Measurements from ENCODE around the gene SYCP2L. TPM values are rescaled to one million over a fixed set of nuclear protein-coding genes. Genes with fewer than 3 reads are reported as not detected.

Gene SYCP2L
- total and polyA plus RNA-seq, 2 of the 8 experiments (the other 6 are each of a cell fraction or from before 2014, with no cell fraction given), result 1.7 to 4.2 TPM

GRCh38 chr6:10945845-10946244, 59.0 kb downstream of the SYCP2L start:
- no peaks in the 10 kb centered on the region for H3K27me3 ChIP-seq (replicated peaks in 1 of 4; ENCODE audit: control insufficient read depth in 3 of 4, extremely low read depth in 1 of 4, insufficient read depth in 3 of 4, low read length in 3 of 4)
- no peak overlapping the region for H4K5ac ChIP-seq (ENCODE audit: insufficient read length, low read depth, low read length)
- ChIA-PET CTCF (ENCODE audit: partially characterized antibody) (no interaction called here), POLR2A (ENCODE audit: partially characterized antibody) (no interaction called here)
- H4K8ac ChIP-seq (ENCODE audit: extremely low read depth, insufficient read depth, low read length), result no peak overlapping the region
- H2BK15ac ChIP-seq (ENCODE audit: low read length), result no peak overlapping the region
- TF ChIP-seq EGR1 (IDR thresholded peaks at IDR 0.05; ENCODE audit: borderline replicate concordance, low read depth, low read length) (no peak), HDAC2 (IDR thresholded peaks at IDR 0.05; ENCODE audit: borderline replicate concordance in 1 of 2, low read depth in 2 of 2, low read length in 2 of 2) (no peak), POU5F1 (IDR thresholded peaks at IDR 0.05; ENCODE audit: low read depth, low read length) (no peak), E2F6 (IDR thresholded peaks at IDR 0.05) (no peak)
- FAIRE-seq (no peak), DNase-seq (ENCODE audit: low read depth in 1 of 2, low spot score in 2 of 2) (no peak)
- no peak overlapping the region for H2BK12ac ChIP-seq (ENCODE audit: low read depth, low read length)
- no peak overlapping the region for H3K9ac ChIP-seq (replicated peaks in 1 of 4; ENCODE audit: extremely low read depth in 1 of 4, low read depth in 3 of 4, low read length in 3 of 4)
- no peak overlapping the region for H3K4me2 ChIP-seq (ENCODE audit: insufficient read depth in 1 of 2, low read depth in 2 of 2, low read length in 2 of 2)
- H3K23me2 ChIP-seq (ENCODE audit: low read depth, low read length), result no peaks in the 10 kb centered on the region
- no peaks in the 10 kb centered on the region for H4K20me1 ChIP-seq (replicated peaks in 1 of 2; ENCODE audit: control insufficient read depth in 1 of 2, insufficient read depth in 2 of 2, low read length in 2 of 2)
- 78% methylated on average over 1 of the region's 1 CpG; no CpG with 5 or more reads in 1 of the 2 experiments for WGBS, 2 experiments (ENCODE audit: extremely low coverage in 1 of 2, insufficient coverage in 1 of 2, insufficient read length in 1 of 2, insufficient replicate concordance in 2 of 2, low coverage in 1 of 2, low lambda C conversion rate in 2 of 2, missing lambda C conversion rate in 1 of 2)
- no peak overlapping the region for H2BK120ac ChIP-seq (replicated peaks; ENCODE audit: low read depth, low read length)
- H3K9me3 ChIP-seq (ENCODE audit: insufficient read depth in 2 of 2, low read depth in 1 of 2, low read length in 1 of 2), result no peaks in the 10 kb centered on the region
- no peak overlapping the region for H3K4ac ChIP-seq (replicated peaks; ENCODE audit: insufficient read length, low read depth, low read length)
- no peaks in the 10 kb centered on the region for H3K36me3 ChIP-seq (ENCODE audit: control insufficient read depth in 2 of 4, insufficient read depth in 4 of 4, low read length in 3 of 4)
- no peaks in the 10 kb centered on the region for H3K79me1 ChIP-seq (ENCODE audit: low read depth, low read length)
- H3K14ac ChIP-seq (ENCODE audit: insufficient read length), result no peak overlapping the region
- no peak overlapping the region for H3K27ac ChIP-seq (ENCODE audit: low read depth, low read length)
- H3K56ac ChIP-seq (replicated peaks; ENCODE audit: insufficient read length, low read depth, low read length), result no peak overlapping the region
- H2AK5ac ChIP-seq (ENCODE audit: low read depth, low read length), result no peak overlapping the region
- no peak overlapping the region for H2AFZ ChIP-seq (ENCODE audit: low read length)
- no peaks in the 10 kb centered on the region for H3K4me1 ChIP-seq (replicated peaks in 1 of 4; ENCODE audit: control insufficient read depth in 3 of 4, insufficient read depth in 4 of 4, low read length in 3 of 4)
- H2BK5ac ChIP-seq (ENCODE audit: low read depth, low read length), result no peak overlapping the region
- no peak overlapping the region for H2BK20ac ChIP-seq (ENCODE audit: low read length)
- no peak overlapping the region for H4K91ac ChIP-seq (replicated peaks; ENCODE audit: insufficient read length, low read length)
- no peak overlapping the region for H3K4me3 ChIP-seq (ENCODE audit: extremely low read depth in 1 of 4, insufficient read depth in 2 of 4, low read depth in 3 of 4, low read length in 4 of 4)
- H3K23ac ChIP-seq (ENCODE audit: insufficient read length), result no peak overlapping the region
- H3K18ac ChIP-seq (ENCODE audit: extremely low read depth, low read length), result no peak overlapping the region
- H3K79me2 ChIP-seq (ENCODE audit: control insufficient read depth in 1 of 2, insufficient read depth in 2 of 2, low read length in 2 of 2), result no peaks in the 10 kb centered on the region
